ENCODE measurements around the gene AIP.
"Not testable (repeated sequence)": the region's sequence is repeated elsewhere in the genome, so short reads cannot be mapped to it uniquely, and the experiment has no call there.

AIP gene

DNA sequence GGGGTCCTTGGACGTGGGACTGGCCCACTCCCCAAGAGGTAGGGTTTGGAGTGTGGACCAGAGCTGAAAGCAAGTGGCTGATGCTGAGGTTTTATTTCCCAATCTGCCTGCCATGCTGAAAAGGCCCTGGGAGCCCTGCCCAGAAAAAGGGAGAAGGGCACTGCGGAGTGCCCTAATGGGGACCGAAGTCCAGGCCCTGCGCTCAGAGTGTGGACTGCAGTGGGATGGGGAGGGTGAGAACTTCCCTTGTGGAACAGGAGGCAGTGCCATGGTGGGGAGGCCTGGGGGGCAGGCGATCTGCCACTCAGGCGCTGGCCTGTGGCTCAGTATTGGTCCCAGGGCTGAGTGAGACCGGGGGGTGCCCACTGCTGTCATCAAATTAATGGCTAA is 34.6 kb upstream of the AIP start:
- no peak for DNase-seq (ENCODE audit: low read depth in 2 of 2)

DNA sequence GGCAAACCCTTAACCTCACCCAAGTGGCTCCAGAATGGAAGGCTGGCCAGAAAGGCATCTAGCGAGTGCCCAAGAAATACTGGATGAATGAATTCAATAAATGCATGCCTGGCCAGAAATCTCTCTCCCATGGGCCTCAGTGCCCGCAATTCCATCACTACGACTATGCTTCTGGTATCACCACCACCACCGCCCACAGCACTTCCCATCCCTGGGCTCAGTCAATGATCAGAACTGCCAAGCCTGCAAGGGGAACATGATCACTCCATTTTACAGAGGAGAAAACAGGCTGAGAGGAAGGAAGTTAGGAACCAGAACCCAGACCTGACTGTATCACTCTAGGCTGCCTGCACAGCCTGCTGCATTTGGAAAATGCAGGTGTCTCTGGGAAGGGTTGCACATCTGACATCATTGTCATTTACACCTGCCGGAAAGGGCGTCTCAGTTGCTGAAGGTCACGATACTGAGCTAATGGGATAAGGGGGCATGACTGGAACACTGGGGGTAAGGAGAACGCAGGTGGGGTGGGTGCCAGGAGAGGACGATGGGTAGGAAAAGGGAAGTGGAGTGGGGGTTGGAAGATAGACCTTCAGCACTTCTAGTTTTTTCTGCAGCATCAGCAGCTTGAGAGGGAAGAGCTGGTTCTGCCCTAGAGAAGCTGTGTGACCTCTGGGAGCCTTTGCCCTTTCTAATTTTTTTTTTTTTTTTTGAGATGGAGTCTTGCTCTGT is 33.5 kb upstream of the AIP start:
- no peak for DNase-seq (ENCODE audit: low read depth in 2 of 2)

DNA sequence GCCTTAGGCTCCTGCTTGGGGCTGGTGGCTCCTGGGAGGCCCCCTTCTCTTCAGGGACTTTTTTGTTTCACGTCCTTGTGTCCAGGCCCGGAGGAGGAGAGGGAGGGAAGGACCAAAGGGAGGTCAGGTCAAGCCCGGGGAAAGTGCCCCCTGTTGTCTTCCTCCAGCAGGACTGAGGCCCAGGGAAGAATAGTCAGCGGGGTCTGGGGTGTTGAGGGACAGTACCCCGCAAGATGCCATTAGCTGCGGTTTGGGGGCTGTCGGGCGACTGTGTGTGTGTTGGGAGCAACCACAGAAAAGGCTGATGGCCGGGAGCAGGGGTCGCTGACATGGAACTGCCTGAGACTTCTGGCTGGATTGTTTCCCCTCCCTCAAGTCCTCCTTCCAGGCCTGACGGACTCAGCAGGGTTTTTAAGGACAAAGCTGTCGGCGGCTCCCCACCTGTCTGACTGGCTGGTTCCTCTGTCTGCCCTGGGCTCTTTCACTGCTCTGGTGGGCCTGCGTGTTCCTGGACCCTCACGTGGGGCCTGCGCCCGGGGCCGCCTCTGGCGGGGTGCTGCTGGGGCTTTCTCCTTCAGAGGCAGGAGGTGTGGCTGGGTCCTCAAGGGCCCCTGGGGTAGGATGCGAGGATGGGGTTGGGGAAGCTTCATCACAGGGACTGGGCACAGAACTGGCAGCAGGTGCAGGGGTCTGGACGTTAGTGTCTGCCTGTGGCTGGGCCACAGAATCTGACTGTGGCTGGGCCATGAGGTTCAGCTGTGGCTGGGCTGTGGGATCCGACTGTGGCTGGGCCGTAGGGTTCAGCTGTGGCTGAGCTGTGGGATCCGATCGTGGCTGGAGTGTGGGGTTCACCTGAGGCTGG is 31.8 kb upstream of the AIP start:
- no peak for DNase-seq (ENCODE audit: low read depth in 2 of 2)

DNA sequence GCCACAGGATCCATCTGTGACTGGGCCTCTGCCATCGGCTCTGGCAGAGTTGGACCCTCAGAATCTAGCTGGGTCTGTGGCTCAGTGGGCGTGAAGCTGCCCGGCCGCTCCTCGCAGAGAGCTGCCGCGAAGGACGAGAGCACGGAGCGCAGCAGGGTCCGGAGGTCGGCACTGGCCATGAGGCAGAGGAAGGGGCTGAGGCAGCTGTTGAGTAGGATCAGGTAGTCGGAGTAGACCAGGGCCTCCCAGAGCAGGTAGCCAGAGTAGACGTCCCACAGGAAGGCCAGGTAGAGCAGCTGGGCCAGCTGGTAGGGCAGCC is 31.2 kb upstream of the AIP start:
- DNase-seq (ENCODE audit: low read depth in 2 of 2): no peak

DNA sequence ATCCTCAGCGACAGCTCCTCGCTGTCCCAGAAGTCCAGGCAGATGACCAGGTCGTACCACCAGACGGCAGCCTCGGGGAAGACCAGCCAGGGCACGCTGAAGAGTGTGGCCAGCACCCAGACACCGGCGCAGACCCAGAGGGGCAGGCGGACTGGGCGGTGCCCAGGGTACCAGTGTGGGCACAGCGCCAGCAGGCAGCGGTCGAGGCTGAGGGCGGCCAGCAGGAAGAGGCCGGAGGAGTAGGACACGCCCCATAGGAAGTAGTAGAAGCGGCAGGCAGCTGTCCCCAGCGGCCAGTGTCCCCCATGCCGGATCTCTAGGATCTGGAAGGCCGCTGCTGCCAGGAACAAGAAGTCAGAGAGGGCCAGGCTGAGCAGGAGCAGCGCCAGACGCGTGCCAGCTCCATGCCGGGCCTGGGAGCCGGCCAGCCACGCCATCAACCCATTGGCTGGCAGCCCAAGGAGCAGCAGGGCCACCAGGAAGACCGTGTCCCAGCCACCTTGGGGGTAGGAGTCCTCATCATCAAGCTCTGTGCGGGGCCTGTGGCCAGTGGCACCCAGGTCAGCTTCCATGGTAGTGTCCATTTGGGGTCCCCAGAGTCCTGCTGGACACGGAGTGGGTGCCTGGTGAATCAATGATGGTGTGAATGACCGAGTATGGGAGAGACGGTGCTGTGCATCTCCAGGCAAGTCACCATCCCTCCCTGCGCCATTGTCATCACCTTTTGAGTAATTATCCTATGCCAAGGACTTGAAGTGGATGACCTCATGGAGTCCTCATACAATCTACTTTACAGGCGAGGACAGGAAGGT is 30.5 kb upstream of the AIP start, which contains the start of gene GPR152:
GPR152 (minus strand) TSS at position 589 of the 812 bp plus-strand sequence; CDS start at position 584, 5 bp downstream.
- no peak for DNase-seq (ENCODE audit: low read depth in 2 of 2)

DNA sequence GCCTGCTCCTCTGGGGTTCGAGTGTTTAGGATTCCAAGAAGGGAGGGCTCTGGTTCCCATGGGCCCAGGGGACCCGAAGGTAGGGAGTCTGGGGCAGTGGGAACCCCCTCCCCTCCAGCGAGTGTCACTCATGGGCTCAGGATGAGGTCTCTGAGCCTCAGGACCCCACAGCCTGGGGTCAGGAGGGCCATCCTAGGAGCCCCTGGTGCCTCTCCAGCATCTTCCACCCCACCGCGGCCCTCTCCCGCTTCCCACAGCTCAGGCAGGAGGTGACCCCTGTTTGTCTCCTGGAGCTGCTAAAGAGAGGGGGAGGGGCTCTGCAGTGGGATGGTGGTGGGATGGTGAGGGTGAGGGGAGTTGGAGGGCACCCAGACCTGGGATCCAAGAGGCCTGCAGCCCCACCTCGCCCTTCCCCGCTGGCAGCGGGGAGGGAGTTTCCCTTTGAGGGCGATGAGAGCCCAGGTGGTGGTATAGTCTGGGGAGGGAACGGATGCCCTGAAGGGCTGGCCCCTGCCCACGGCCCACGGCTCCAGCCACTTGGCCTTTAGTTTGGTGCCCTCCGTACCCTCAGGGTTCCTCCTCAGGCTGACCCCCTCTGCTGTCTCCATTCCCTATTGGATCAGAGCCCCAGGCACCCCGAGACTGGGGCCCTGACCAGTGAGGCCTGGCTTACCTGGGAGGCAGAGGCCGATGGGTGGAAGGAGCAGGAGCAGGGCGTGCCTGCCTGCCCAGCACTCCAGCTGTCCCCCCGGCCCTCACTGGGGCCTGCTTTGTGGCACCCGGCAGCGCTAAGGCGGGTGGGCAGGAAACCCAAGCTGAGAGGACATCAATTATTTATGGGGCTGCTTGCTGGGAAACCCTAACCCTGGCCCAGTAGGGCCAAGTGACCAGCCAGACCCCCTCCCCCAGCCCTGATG is 28.8 kb upstream of the AIP start:
- no peak for DNase-seq (ENCODE audit: low read depth in 2 of 2)

DNA sequence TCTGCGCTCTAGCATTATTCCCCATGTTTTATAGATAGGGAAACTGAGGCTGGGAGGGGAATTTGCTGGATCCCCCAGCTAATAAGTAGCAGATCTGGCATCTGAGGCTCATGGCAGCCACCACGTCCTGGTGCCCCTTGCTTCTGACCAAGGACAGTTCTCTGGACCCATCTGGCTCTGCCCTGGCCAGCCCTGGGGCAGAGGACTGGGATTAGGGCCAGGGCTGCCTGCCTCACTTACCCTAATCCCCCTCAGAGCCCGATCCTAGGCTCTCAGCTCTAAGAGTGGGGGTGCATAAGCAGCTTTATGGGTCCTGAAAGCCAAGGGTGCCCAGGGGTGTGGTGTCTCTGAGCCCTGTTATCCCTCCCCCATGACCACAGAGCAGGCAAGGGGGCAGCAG is 27.8 kb upstream of the AIP start, which contains the start of gene CABP4:
CABP4 (plus strand) TSS at position 301 of the 400 bp plus-strand sequence; CDS start at position 371, 70 bp downstream.
- DNase-seq (ENCODE audit: low read depth in 2 of 2): no peak

DNA sequence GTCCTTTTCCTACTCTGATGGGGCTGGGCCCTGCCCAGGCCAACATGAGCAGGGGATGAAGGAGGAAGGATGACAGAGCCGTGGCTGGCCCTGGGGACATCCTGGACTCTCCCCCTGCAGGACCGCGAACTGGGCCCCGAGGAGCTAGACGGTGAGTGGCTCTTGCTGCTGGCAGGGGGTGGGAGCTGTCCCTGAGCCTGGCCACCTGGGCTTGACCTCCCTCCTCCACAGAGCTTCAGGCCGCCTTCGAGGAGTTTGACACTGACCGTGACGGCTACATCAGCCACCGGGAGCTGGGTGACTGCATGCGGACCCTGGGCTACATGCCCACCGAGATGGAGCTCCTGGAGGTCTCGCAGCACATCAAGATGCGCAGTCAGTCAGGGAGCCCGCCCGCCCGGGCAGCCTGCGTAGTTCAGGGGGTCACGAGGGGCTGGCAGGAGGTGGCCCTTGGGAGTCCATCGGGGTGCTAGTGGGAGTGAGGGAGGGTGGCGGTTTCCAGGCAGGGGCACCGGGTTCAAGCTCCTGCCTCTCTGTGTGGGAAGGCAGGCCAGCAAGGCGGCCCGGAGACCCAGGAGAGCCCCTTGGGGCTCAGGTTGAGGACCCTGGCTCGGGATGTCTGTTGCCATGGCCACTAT is 26.6 kb upstream of the AIP start:
- DNase-seq (ENCODE audit: low read depth in 2 of 2): no peak

DNA sequence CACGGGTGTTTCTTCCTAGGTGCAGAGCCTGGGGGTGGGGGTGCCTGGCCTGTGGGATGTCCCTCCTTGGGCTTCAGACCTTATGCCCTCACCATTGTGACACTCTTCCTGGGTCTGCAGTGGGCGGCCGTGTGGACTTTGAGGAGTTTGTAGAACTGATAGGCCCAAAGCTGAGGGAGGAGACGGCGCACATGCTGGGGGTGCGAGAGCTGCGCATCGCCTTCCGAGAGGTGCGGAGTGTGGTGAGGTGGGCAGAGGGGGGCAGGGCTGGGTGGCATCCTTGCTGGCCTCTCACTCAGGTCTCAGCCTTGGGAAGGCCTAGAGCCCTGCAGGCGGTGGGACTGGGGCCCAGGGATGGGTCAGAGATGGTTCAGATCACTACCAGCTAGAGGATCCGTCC is 25.4 kb upstream of the AIP start:
- no peak for DNase-seq (ENCODE audit: low read depth in 2 of 2)

DNA sequence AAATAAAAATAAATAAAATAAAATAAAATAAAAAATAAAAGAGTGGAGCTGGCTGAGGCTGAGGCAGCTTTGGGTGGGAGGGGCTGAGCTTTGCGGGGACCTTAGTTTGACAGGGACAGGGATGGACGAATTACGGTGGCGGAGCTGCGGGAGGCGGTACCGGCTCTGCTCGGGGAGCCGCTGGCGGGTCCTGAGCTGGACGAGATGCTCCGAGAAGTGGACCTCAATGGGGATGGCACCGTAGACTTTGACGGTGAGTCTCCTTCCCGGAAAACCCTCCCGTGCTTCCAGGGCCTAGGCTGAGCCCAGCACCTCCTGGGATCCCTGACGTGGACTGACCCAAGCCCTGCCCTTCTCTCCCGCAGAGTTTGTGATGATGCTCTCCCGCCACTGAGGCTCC is 24.6 kb upstream of the AIP start:
- DNase-seq (ENCODE audit: low read depth in 2 of 2): no peak

DNA sequence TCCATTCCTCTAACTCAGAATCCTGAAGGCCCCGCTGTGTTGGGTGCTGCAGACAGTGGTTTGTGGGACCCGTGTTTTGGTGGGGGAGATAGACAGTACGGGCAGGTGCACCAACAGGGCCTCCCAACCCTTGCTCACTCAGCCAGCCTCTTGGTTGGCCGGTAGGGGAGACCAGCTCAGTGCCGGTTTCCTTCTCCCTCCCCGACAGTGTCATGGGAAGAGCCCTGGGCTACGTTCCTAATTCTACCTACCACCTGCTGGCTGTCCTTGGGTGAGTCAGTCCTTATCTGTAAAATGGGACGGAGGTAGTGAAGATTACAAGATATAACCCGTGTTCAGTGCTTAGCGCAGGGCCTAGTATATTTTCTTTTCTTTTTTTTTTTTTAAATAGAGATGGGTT is 19.6 kb upstream of the AIP start:
- DNase-seq (ENCODE audit: low read depth in 2 of 2): no peak

DNA sequence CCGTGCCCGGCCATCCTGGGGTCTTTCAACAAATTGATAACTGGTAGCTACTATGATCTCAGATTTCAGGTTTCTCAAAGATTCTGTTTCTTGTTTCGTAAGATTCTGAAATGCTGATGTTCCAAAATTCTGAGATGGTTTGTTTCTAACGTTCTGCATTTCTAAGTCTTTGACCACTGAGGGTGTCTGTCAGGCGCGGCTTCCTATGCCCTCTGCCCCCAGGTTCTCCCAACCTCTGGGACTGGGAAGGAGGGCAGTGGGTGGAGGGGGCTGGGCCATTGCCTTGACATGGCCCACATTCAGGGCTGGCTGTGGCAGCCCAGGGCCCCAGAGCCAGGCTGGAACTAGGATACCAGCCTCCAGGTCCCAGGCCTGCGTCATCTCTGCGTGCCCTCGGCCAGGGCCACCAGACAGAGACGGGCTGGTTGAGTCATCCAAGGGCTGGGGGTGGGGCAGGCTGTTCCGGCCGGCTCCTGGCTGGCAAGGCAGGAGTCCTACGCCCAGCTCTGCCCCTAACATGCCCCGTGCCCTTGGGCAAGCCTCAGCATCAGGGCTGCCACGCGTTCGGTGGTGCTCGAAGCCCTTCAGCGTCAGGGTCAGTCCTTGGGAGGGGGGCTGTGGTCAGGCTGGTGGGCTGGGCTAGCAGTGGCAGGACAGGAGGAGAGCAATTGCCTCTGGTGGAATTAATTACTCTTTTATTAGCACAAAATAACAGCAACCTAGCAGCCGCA is 19.0 kb upstream of the AIP start:
- DNase-seq (ENCODE audit: low read depth in 2 of 2): no peak

DNA sequence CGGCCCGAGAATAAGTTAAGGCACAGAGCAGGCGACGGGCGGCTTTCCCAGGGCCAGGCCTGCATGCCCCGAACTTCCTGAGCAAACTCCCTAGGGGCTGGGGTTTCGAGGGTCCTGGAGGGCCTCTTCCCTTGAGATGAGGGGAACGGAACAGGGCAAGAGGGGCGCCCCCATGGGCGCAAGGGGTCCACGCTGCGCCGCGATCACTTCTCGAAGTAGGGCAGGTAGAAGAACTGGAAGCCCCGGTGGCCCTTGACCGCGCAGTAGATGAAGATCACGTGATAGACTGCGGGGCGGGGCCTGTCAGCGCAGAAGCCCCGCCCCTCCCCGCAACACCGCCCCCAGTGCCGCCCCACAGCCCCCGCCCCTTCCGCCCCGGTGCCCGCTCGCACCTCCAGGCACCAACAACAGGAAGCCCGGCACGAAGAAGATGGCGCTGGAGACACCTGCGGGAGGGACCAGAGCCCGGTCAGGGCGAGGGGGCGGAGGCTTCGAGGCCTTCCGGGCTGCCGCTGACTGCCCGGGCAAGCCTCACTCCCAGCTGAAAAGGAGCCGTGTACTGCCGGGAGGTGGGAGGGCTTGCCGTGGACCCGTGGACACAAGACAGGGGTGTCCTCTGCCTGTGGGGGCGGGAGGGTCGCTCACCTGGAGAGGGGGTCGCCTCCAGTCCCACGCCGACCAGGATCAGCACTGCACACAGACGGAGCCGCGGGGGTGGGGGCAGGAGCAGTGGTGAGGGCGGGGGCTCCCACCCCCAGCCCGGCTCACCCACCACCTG is 18.2 kb upstream of the AIP start:
- DNase-seq (ENCODE audit: low read depth in 2 of 2): peak; percentile 87 to 89

DNA sequence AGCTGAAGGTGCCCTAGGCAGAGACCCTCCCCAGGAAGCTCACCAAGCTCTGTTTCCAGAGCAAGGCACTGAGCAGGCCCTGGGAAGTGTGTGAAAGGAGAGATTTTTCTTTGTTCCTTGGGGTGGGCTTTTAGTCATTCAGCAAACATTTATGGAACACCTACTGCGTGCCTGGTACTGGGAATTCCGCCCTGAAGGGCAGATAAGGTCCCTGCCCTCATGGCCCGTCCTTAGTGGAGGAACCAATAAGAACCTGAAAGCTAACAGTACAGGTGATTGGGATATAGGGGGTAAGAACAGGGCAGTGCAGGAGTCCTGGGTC is 17.7 kb upstream of the AIP start:
- no peak for DNase-seq (ENCODE audit: low read depth in 2 of 2)

DNA sequence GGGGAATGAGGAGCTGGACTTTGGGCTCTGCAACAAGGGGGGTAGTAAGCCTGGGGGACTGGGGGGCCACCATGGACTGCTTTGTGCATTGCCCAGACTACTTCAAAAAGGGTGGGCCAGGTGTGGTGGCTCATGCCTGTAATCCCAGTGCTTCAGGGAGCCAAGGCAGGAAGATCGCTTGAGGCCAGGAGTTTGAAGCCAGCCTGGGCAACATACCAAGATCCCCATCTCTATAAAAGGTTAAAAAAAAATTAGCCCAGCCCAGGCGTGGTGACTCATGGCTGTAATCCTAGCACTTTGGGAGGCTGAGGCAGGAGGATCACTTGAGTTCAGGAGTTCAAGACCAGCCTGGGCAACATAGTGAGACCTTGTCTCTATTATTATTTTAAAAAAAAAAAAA is 17.3 kb upstream of the AIP start:
- DNase-seq (ENCODE audit: low read depth in 2 of 2): not testable (repeated sequence)

DNA sequence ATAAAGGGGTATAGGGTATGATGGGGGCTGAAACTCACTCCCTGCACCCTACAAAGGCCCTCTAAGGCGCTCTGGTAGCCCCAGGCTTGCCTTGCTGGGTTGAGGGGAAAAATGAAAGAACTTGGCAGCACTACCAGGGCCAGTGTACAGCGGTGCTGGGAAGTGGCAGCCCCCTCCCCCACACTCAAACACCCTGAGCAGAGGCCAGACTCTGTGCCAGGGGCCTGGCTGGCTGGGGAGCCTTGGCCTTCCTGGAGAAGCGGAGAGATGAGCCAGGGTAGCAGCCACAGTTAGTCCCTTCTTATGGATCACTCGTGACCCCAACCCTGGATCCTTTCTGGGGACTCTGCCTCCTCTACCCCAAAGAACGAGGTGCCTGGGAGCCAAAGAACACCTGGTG is 16.5 kb upstream of the AIP start:
- no peak for DNase-seq (ENCODE audit: low read depth in 2 of 2)

DNA sequence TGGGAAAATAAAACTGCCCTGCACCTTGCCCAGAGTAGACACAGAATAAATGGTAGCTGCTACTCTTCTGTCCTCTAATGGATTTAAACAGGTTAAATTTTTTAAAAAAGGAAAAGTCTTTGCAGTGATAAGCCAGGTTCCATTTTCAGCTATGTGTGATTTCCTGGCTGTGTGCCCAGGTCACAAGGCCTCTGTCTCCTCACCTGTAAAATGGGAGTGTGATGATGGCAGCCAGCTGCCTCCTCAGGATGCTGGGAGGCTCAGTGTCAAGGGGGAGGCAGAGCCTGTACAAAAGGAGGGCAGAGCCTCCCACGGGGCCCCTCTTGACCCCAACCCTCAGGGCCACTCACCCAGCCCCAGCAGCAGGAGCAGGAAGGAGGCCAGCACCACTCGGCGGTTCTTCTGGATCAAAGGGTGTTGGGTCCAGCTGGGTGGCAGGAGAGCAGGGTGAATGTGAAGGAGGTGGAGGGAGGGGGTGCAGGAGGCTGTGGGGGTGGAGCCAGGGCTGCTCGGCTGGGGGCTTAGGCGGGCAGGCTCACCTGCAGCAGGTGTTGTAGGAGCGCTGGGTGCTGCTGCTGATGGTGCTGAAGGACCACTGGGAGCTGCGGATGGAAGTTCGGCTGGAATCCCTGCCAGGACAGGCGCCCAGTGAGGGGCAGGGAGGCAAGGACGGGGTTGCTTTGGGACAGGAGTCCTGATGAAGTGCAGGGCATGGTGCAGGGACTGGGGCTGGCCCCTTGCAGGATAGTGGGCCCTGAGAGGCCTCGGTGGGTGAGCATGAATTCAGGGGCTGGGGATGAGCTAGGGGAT is 15.7 kb upstream of the AIP start:
- no peak for DNase-seq (ENCODE audit: low read depth in 2 of 2)

DNA sequence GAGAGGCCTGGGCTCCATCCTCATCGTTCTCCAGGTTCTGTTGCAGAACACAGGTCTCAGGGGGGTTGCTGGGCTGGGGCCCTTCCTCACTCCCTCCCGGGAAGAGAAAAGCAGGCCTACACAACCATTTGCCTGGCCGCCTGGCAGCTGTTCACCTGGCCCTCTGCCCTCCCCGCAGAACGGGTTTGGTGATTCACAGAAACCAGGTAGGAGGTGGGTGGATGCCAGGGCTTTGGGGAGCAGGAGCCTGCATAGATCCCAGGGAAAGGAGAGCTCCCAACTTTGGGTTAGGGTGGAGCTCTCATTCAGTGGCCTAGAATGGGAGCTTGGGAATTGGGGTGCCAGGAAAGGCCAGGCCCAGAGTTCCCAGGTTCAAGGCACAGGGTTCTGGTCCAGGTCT is 14.8 kb upstream of the AIP start:
- no peak for DNase-seq (ENCODE audit: low read depth in 2 of 2)

DNA sequence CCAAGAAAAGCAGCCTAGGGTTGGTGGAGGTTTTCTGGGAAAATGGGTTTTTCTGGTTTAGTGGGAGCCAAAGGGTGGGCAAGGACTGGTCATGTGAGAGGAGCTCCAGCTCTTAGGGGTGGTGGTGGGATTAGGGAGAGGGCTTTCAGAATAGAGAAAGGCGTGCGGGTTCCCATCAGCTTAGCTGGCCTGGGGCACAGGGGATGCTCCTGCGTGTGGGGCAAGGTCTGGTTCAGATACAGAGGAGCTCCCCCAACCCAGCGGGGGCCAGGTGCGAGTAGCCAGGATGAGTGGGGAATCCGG is 14.4 kb upstream of the AIP start:
- no peak for DNase-seq (ENCODE audit: low read depth in 2 of 2)
